Glomerular visceral epithelial cell (primary cell): ENCODE data around the gene RXRA.

ENCODE experiments used
- DNase-seq: peaks from one replicate; pipeline ENCODE4 v3.0.0-alpha.2; 2016; ENCODE audit errors: extremely low spot score

The RXRA gene

GRCh38 chr9:134433101-134433500 lies 106.8 kb downstream of the RXRA start:
- peak; percentile 67 for DNase-seq

- DNase-seq: no peak
These were observed 107.9 kb downstream of the RXRA start for GRCh38 chr9:134433909-134434882.

DNA sequence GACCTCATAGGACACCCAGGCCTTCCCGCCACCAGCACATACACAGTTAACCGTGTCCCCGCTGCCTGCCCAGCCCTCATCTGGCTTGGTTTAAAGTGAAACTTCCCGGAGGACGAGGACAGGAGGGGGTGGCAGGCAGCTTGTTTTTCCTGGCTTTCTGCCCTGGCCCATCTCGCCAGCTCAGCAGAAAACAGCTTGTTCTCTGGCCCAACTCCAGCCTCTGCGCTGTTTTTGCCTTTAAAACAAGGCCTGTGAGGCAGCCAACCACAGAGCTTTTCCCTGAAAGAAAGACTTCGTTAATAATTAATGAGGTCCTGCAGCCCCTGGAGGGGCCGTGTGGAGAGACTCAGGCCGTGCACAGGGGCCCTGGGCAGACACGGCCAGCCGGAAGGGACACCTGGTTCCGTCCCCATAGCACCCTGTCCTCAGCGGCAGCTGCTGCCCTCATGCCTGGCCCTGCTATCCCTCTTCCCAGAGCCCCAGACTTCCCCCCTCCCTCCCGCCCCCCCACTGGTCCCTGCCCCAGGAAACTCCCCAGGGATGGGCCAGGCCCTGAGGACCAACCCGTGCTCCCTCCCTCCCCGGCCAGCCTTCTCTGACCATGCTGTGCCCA lies 108.7 kb downstream of the RXRA start:
- DNase-seq: peak; percentile 99

- DNase-seq: no peak
These were observed 109.5 kb downstream of the RXRA start for GRCh38 chr9:134435550-134436378.

DNA sequence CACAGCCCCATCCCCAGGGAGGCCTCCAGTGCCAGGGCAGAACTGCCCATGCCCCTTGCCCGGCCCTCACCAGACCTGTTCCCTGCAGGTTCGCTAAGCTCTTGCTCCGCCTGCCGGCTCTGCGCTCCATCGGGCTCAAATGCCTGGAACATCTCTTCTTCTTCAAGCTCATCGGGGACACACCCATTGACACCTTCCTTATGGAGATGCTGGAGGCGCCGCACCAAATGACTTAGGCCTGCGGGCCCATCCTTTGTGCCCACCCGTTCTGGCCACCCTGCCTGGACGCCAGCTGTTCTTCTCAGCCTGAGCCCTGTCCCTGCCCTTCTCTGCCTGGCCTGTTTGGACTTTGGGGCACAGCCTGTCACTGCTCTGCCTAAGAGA lies 110.1 kb downstream of the RXRA start:
- no peak for DNase-seq

DNA sequence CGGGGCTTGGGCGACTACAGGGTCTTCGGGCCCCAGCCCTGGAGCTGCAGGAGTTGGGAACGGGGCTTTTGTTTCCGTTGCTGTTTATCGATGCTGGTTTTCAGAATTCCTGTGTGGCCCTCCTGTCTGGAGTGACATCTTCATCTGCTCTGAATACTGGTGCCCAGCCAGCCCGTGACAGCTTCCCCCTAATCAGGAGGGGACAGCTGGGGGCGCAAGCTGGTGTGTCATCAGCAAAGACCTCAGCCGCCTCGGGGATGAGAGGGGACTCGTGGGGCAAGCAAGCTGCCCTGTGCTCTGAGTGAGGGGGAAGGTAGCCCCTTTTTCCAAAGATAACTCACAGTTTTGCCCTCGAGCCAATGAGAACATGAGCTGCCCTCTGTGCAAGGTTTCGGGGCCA lies 110.7 kb downstream of the RXRA start:
- no peak for DNase-seq

DNA sequence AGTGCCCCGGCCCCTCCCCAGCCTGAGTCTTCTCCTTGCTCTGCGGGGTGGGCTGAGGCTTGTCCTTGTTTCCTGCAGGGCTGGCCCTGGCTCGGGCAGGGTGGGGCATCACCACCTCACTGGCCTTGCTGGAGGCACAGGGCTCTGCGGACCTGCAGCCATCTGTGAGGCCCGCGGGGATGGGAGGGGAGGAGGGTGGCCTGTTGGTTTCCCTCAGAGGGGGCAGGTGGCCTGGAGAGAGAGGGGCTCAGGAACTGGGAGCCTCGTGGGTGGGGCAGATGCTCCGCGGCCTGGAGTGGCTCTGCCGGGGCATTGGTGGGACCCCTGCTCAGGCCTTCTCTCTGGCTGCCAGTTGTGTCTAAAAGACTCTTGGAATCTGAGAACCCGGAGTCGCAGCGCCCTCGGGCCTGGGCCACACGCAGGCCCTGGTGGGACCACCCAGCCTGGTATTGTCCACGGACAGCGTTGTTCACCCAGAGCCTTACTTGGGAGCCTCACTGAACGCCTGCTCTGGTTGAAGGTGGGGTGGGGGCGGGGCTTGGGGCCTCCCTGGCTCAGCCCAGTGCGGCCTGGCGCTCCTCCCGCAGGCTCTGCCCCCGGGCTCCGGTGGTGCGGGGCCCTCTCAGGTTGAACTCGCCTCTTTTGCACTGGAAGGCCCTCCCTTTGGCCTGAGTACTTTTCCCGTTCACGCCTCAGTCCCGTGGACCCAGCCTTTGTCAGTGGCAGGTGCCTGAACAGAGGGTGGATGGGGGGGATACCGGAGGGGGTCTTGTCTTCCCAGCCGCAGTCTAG lies 111.3 kb downstream of the RXRA start:
- no peak for DNase-seq

DNA sequence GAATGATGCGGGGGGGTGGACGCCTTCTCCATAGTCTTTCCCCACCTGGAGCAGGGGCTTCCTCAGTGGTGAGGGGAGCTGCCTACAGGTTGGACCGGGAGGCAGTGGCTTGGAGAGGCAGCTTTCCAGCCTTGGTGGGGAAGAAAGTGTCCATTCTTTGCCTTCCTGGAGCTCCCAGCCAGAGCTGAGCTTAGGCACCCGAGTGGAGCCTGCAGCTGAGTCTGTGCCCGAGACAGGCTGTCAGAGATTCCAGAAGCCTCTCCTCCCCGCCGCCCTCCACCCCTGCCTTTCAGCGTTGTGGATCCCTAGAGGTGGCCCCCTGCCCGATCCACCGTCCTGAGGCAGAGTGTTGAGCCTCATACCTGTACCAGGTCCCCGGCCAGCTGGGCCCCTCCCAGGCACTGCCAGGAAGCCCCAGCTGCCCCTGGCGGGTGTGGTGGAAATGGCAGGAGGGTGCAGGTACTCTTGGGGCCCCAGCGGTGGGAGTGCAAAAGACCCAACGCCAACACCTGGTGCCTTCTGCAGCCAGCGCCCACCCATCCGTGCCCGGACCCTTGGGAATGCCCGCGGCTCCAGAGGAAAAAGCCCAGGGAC lies 112.0 kb downstream of the RXRA start:
- DNase-seq: no peak

DNA sequence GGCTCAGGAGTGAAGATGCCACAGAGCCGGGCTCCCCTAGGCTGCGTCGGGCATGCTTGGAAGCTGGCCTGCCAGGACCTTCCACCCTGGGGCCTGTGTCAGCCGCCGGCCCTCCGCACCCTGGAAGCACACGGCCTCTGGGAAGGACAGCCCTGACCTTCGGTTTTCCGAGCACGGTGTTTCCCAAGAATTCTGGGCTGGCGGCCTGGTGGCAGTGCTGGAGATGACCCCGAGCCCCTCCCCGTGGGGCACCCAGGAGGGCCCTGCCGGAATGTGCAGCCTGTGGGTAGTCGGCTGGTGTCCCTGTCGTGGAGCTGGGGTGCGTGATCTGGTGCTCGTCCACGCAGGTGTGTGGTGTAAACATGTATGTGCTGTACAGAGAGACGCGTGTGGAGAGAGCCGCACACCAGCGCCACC lies 113.1 kb downstream of the RXRA start:
- DNase-seq: no peak

DNA sequence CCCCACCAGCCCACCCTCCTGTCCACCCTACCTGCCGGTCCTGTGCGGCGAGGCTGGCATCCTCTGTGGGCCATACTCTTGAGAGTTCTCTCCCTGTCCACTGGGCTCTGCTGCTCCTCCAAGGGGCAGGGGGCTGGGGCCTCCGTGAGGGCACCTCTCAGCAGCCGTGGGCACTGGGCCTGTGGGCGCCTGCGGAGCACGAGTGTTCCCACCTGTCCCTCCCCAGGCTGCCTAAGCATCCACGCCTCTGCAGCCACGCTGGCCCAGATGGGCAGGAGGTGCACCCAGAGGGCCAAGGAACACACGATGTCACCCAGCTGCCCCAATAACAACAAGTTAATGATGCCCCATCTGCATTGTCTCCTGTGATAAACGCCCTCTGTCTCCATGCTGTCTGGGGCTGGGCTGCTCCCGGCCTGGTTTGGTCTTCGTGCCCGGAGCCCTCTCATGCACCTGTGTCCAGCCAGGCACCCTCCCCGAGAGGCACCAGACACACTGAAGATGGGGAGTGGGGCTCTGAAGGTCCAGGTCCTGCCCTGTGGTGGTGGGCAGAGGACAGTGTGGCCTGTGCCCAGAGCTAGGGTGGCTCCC lies 114.5 kb downstream of the RXRA start:
- DNase-seq: no peak

DNA sequence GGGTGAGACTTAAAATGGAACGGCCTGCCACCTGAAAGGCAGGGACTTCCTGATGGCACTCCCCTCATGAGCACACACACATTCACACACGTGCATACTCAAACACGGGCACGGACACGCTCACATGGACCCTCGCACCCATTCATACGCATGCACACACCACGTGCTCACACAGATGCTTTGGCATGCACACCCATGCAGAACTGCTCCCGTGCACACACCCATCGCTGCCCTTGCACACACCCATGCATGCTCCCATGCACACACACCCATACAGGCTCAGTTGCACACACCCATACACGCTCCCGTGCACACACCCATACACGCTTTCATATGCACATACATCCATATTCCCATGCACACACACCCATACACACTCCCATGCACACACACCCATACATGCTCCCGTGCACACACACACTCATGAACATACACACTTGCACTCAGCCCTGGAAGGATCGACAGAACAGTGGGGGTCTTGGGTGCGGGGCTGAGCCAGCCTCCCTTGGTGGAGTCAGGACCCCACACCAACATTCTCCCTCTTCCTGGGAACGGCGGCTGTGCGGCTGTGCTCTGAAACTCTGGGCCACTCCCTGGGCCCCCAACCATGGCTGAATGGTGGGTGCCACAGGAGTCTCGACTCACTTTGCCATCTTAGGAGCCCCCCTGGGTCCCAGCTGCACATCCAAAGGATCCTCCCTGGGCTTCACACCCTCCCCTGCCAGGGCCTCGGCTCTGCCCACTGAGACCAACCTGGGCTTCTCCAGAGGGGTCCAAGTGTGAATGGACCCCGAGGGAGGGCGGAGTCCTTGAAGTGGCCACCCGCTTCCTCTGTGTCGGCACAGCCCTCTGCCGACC lies 115.2 kb downstream of the RXRA start:
- DNase-seq: no peak

DNA sequence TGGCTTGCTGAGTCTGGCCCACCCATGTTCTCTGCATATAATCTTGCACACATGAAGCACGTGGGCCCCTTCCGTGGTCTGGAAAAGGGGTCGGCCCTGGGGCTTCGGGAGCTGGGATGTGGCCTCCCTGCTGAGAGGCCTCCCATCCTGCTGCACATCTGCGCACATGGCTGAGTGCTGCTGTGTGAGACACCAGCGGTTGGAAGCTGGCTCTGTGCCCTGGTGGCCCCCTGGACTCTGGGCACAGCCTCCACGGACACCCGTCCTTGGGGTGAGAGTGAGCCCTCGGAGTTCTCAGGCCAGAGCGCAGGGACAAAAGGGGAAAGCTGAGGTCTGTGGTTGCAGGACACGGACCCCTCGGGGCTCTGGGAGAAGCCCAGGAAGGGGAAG lies 115.8 kb downstream of the RXRA start:
- DNase-seq: peak; percentile 62

GRCh38 chr9:134442486-134443173 lies 116.4 kb downstream of the RXRA start:
- DNase-seq: peak; percentile 25

GRCh38 chr9:134443174-134444037 lies 117.2 kb downstream of the RXRA start:
- DNase-seq: peak; percentile 96

- no peak for DNase-seq
These were observed 117.7 kb downstream of the RXRA start for GRCh38 chr9:134444038-134444315.

DNA sequence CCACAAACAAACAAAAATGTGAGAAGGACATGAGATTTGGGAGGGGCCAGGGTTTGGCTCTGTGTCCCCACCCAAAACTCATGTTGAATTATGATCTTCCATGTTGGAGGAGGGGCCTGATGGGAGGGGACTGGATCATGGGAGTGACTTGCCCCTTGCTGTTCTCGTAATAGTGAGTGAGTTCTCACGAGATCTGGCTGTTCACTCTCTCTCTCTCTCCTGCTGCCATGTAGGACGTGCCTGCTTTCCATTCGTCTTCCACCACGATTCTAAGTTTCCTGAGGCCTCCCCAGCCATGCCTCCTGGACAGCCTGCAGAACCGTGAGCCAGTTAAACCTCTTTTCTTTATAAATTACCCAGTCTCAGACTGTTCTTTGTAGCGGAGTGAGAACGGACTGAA lies 118.7 kb downstream of the RXRA start:
- DNase-seq: no peak

- DNase-seq: peak; percentile 91
These were observed 123.1 kb downstream of the RXRA start for GRCh38 chr9:134449180-134449916.
